NCI-H2227 treated with DMSO at 0.1 percent for 48 hours (cell line): ENCODE measurements around the gene TRHDE.

Experiments
- DNase-seq: peaks from one replicate; lab custom pipeline; 2025; lab: John Stamatoyannopoulos, UW

The TRHDE gene

DNA sequence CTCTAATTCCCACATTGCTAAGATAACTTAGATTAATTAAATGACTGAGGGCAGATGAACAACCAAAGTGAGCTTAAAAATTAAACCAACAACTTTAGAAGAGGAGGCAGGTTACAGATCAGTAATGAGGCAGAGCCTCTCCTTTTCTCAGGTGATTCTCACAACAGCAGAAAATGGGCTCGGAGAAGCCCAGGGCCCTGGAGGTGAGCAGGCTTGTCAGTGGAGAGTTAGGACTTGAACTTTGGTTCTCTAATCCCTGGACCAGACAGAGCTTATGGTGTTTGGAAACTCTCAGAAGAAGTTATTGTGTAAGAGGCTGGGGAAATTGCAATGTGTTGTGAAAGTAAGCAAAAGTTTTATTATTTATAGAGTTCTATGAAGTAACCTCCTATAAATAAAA is 2.8 kb downstream of the TRHDE start:
- DNase-seq: no peak

DNA sequence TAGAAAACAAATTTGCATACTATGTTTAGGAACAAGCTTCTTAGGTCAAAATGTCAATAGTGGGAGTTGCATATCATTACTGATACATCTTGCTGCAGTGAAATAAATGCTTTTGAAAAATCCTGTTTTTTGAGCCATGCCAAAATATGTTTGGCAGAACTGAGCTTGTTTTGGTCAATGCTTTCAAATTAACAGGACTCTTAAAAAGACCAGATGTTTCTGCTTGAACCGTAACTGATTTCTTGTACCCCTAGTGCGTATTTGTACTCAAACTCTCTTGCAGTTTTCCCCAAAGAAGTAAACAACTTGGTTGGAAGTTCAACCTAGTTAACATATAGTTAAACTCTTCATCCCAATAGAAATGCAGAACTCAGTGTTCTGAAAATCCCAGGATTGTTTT is 3.4 kb downstream of the TRHDE start:
- DNase-seq: no peak

DNA sequence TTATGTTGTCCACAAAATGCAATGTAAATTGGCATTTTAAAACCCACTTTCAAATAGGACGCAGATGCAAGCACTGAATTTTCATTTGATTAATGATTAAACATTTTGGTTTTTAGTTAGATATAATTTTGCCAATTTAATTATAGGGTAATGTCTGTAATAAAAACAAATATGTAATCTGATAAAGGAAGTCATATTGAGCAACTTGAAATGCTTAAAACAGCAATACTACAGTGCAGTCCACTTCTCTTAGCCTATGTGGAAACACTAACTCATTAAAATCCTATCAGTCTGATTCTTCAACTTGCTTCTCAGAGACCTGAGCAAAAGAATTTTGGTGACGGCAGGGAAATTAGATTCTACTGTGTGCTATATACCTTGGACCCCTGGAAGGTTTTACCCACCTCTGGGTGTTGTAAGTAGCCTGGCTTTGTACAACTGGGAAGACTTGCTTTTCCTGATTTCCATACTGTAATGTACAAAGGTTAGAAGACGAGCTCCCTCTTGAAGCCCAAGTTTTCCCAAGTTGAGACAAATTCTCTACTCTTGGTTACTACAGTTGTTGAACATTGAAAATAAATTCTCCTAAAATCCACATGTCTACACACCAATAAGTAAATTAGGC is 4.1 kb downstream of the TRHDE start:
- no peak for DNase-seq

DNA sequence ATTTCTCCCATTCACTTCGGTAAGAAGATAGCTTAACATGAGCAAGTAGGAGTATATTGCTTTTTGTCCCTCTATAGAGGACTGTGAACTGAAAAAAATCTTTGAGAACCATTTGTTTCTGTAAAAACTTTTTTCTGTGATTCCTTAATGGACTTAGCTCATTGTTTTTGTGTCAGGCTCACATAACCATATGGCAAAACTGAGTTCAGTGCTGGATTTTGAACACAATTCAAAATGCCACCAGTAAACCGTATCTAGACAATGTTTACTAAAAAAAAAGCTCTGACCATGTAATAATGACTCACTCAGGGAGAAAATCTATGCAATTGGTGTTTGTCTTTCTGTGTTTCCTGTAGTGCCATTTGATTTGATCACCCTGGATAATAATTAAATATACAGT is 5.2 kb downstream of the TRHDE start:
- DNase-seq: no peak

- DNase-seq: no peak
These were observed 6.7 kb downstream of the TRHDE start for GRCh38 chr12:72278894-72279293.

GRCh38 chr12:72281126-72281525 is 9.0 kb downstream of the TRHDE start:
- no peak for DNase-seq

DNA sequence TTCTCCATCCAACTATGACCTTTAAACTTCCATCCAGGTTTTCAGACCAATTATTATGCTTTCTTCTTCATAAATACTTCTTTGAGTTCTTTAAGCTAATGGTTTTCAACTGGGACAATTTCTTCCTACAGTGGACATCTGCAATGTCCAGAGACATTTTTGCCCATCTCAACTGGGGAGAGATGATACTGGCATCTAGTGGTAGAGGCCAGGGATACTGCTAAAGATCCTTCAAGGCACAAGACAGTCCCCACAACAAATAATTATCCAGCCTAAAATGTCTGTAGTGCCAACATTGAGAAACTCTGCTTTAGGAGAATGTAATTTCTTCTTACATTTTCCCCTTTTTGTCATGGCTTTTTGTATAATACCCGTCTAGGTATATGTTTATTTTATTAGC is 10.6 kb downstream of the TRHDE start:
- no peak for DNase-seq

DNA sequence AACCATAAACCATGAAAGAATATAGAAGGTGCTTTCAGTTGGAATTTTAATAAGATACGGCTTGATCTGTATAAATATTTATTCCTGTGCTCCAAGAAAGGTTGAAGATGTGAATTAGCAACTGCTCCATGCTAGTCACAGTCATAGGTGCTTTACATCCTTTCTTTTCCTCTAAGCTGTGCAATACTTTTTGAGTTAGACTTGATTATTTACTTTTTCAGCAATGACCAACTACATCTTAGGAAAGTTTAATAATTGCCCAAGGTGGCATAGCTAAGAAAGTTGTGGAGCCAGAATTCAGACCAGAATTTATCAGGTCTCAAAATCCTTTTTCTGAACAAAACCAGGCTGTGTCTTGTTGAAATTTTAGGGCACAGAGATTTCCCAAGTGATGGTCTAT is 13.7 kb downstream of the TRHDE start:
- no peak for DNase-seq

DNA sequence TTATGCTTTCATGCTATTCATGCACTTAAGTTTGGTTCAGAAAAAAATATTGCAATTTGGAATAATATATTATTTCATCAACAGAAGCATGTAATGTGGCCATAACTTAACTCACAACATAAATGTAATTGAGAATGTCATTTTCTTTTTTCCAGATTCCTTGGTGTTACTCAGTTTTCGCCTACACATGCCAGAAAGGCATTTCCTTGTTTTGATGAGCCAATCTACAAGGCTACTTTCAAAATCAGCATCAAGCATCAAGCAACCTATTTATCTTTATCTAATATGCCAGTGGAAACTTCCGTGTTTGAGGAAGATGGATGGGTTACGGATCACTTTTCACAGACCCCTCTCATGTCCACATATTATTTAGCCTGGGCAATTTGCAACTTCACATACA is 14.4 kb downstream of the TRHDE start:
- DNase-seq: no peak

GRCh38 chr12:72288436-72288835 is 16.3 kb downstream of the TRHDE start:
- DNase-seq: no peak

DNA sequence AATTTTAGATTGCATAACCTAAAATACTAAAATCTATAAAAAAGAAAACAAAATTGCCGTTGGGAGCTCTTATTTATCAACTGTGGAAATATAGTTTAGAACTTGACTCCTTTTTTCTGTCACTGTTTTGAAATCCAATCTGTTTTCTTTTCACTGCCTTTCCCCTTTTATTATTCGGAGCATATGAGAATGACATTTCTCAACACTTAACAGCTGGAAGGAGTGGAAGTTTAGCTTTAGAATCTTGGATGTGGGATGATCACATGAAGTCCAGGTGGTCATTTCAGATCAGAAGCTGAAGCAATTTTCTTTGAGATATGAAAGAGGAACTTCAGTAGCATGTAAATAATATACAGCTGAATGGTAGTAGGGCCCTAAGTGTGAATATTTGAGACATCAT is 16.7 kb downstream of the TRHDE start:
- no peak for DNase-seq

DNA sequence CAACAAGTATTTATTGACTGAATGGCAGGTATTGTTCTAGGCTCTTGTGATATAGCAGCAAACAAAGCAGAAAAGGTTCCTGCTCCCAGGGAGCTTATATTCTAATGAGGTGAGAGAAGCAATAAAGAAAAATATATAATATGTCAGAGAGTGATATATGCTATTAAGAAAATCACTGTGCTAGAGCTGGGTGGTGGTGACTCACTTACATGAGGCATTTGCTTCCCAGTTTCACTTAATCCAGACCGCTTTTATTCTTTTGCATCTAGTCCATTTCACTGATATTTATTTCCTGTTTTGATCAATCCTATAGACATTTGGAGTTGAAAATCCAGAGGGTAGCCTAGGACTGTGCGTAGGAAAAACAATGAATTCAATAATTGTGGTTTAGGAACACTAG is 17.5 kb downstream of the TRHDE start:
- DNase-seq: no peak

DNA sequence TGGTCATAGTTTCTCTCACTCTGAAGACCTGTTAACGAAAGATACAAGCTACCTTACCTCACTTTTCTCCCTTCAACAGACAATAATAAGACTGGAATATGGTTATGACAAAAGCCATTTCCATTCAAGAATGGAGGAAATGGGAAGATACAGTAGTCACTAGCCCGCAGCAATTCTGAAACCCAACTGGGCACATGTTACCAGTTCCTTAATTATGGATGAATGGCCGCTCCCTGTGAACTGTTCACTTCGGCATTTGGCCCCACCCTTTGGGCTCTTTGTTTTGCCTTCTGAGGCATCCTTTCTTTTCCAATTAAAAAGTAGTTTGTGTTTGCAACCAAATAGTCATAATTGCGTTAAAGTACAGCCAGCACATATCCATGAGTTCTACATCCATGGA is 19.0 kb downstream of the TRHDE start:
- no peak for DNase-seq

DNA sequence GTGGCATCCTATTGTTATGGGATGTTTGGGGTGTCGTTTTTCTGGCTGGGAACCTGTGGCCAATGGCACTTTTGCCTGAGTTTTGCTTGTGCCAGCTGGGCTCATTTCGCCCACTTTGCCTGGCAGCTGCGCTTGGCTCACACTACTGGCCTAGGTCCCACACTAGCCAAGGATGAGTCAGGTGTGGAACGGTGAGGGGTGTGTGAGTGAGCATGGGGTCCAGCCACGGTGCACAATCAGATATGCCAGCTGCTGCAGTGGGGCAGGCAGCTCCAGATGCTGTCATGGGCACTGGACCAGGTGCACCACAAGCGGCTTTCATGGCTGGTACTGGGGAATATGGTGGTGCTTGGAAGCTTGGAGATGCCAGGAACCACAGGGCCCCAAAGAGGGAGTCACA is 21.5 kb downstream of the TRHDE start:
- no peak for DNase-seq

DNA sequence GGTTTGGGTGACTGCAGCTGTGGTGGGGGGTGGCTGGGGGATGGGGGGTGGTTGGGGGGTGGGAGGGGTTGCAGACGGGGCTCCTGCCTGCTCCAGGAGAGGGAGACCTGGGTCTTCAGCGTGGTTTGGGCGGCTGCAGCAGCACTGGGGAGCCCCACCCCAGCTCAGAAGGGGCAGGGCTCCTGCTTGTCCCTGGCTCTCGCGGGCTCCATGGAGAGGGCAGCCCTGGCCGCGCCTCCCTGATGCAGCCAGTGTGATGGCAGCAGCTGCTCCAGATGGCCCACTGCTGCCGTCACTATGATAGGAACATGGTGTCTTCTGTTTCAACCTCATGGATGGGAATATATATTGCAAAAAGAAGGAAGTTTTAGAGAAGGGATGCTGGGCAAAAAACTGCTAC is 22.9 kb downstream of the TRHDE start:
- no peak for DNase-seq

DNA sequence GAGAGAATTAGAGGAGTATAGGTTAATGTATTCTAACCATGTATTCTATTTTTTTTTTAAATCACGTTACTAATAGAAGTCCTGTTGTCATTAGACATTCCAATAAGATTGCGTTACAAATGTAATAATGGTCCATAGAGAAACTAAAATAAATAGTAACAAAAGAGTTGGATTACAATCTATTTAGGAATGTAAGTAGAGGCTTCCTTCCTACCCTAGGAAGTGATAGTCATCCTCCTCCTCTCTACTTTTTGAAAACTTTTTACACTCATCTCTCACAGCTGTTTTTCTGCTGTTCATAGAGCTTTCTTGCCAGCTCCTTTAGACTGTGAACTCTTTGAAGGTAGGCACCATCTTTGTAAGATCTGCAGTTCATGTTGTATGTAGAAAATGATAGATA is 23.6 kb downstream of the TRHDE start:
- no peak for DNase-seq

DNA sequence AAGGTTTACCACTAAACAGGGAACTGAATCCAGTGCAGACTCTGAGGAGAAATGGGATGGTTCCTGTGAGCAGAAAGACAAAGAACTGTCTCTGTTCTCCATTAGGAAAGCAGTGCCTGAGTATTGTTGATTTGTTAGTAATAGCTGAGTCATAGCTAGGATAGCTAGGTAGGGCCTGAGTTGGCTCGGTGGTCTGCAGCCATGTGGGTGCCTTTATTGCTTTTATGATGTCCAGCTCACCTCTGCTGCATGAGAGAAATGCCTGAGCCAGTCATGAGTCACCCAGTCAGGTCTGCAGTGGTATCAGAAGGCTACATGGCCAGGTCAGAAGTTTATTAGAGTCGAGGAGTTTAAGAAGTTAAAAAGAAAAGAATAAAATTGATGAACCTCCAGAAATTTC is 24.2 kb downstream of the TRHDE start:
- DNase-seq: no peak

GRCh38 chr12:72297666-72298065 is 25.5 kb downstream of the TRHDE start:
- no peak for DNase-seq

GRCh38 chr12:72300728-72301127 is 28.6 kb downstream of the TRHDE start:
- DNase-seq: no peak

- DNase-seq: no peak
These were observed 32.6 kb downstream of the TRHDE start for GRCh38 chr12:72304751-72305150.

DNA sequence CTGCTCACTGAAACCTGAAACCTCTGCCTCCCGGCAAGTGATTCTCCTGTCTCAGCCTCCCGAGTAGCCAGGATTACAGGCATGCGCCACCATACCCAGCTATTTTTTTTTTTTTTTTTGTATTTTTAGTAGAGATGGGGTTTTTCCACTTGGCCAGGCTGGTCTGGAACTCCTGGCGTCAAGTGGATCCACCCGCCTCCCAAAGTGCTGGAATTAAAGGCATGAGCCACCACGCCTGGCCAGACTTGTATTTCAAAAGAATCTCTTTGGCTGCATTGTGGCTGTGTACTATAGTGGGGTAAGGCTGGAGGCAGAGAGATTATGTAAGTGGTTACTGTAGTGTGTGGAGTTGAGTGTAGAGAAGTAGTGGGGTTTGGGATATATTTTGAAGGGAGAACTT is 35.1 kb downstream of the TRHDE start:
- no peak for DNase-seq

- no peak for DNase-seq
These were observed 39.8 kb downstream of the TRHDE start for GRCh38 chr12:72311946-72312345.

- DNase-seq: no peak
These were observed 41.6 kb downstream of the TRHDE start for GRCh38 chr12:72313806-72314205.

DNA sequence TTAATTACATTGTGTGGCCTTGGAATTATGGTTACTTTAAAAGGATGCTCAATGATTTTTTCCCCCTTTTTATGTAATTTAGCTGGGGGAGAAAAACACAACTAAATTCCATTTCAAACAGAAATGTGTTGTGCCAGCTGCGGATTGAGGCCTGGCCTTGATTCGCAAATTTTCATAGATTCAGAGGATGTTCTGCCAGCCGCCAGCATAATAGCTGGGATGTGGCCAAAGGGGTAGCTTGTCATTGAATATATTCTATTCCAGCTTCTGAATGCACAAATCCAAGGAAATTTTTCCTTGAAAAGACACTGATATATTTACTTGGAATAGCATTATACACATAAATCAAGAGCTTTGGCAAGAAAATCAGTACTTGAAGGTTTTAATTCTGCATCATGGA is 43.7 kb downstream of the TRHDE start:
- no peak for DNase-seq

- DNase-seq: no peak
These were observed 46.2 kb downstream of the TRHDE start for GRCh38 chr12:72318341-72318740.
